CD4-positive, alpha-beta T cell treated with Interleukin-2 at 100 ng/mL for 4 hours (primary cell): ENCODE data around the gene RHOT2.

Experiments used
- DNase-seq: peaks from one replicate; pipeline ENCODE4 v3.0.0-alpha.2; 2020; ENCODE audit warnings: low spot score

The RHOT2 gene

DNA sequence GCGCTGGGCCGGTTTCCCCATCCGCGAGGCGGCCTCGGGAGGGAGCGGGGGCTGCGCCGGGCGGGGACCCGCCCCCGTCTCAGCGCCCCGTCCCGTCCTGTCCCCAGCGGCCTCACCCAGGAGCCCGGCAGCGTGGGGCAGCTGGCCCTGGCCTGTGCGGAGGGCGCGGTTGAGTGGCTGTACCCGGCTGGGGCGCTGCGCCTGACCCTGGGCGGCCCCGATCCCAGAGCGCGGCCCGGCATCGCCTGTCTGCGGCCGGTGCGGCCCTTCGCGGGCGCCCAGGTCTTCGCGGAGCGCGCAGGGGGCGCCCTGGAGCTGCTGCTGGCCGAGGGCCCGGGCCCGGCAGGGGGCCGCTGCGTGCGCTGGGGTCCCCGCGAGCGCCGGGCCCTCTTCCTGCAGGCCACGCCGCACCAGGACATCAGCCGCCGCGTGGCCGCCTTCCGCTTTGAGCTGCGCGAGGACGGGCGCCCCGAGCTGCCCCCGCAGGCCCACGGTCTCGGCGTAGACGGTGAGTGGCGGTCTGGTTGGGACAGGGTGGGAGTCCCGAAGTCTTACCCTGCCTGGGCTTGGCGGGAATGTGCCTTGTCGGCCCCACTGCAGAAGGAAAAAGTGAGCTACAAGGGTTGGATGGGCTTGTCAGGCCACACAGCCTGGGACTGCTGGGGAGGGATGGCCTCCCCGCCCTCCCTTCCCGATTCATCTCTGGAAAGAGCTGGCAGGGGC lies 47.7 kb downstream of the RHOT2 start:
- DNase-seq, result no peak

DNA sequence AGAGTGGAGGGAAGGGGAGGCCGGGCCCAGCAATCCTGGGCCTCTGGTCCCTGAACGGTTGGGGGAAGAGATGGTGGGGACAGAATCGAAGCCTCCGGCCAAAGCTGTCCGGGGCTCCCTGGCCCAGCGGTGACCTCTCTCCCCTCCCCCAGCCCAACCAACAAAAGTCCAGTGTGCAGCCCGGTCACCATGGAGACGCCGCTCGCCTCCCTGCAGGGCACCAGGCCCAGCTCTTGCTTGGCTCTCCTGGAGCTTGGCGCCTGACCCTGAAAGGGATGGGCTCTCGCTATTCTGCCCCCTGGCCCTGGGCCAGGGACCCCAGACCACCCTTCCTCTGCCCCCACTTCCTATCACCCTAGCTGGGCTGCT lies 48.3 kb downstream of the RHOT2 start:
- no peak for DNase-seq

DNA sequence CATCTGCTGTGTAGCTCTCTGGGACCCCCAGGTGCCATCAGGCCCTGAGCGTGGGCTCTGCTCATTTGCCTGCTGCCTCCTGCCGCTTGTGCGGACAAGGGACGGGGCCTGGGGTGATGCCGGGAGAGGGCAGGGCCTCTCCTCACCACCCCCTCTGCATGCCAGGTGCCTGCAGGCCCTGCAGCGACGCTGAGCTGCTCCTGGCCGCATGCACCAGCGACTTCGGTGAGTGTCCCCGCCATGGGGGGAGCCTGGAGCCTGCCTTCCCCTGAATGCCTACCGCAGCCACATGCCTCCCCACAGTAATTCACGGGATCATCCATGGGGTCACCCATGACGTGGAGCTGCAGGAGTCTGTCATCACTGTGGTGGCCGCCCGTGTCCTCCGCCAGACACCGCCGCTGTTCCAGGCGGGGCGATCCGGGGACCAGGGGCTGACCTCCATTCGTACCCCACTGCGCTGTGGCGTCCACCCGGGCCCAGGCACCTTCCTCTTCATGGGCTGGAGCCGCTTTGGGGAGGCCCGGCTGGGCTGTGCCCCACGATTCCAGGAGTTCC lies 48.9 kb downstream of the RHOT2 start:
- DNase-seq, result no peak

DNA sequence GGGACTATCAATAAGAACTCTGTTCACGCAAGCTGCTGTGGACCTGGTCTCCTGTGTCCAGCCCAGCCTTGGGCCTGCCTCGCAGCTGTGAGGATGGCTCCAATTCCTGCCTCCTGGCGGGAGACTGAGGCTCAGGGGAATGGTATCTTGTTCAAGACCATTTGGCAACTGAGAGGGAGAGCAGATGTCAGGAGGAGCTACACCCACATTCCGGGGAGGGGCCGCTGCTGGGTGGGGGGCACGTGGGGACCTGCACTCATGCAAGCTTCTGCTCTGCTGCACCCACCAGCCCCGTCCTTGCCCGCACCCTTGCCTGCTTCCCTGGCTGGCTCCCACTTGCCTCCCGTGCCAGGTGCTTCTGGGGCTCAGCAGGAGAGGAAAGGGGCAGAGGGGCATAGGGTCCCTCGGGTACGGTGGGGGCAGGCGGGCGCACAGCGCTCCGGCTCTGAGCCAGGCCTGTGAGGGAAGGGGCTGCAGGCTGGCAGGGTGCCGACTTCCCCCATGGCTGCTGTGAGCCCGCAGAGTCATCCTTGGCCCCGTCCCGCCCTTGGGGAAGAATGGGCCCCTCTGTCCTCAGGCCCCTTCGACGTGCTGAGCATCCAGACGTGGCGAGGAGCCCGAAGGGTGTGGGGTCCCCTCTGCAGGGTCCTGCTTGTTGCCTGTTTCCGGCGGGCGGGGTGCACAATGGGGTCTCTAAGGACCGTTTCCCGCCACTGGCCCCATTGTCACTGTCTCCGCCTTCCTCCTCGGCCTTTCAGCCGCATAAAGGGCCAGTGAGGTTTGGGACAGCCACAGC lies 49.7 kb downstream of the RHOT2 start:
- DNase-seq, result no peak

DNA sequence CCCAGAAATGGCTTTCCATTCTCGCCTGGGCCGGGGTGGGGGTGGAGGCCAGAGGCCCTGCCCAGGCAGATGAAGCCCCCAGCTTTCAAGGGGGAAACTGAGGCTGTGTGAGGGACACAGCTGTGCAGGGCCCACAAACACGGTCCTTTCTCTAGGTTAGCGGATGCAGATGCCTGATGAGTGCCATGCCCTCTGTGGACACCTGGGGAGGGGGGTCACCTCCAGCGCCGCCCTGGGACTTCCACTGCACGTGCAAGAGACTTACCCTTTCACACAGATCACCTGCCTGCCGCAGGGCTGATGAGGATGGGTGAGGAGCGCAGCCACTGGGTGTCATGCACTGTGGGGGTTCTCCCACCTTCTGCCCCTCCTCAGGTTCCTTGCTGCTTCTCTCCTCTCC lies 50.5 kb downstream of the RHOT2 start:
- no peak for DNase-seq

DNA sequence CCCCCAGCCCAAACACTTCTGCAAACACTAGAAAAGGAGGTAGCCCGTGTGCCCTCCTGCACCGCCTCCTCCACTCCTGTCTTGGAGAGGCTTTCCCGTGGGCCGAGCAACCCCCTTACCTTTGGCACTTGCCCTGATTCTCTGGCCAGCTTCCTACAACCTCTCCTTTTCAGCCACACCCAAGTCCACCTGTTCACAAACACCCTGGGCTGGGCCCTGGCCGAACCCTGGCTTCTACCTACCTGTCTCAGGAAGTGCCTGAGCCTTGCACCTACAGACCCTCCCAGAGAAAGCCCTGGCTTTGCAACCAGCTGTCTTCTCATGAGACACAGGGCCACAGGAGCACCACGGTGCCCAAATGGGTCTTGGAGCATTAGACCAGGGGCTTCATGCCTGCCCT lies 51.0 kb downstream of the RHOT2 start:
- no peak for DNase-seq

DNA sequence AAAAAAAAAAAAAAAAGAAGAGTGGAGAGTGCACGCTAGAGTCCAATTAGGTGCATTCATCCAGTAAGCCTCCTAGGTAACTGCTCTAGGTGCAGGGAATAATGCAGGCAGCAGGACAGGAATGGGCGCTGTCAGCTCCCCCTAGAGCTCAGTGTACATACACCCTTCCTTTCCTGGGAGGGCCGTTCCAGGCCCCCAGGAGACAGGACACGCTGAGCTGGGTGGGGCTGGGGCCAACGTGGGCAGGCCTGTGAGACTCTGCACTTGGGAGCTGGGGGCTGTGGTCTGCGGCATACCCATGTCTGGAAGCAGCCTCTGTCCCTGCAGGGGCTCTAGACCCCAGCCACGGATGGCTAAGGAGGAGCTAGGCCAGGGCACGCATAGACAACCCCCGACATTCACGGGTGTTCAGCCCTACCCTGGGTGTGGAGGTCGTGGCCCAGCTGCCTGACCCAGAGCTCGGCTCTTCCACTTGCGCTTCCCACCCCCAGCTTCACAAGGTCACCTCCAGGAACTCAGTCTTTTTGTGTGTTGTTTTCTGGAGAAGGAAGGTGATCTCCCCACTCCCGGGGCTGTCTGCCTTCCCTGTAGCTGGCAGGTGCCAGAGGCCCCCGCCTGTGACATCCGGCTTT lies 52.0 kb downstream of the RHOT2 start:
- DNase-seq, result no peak

DNA sequence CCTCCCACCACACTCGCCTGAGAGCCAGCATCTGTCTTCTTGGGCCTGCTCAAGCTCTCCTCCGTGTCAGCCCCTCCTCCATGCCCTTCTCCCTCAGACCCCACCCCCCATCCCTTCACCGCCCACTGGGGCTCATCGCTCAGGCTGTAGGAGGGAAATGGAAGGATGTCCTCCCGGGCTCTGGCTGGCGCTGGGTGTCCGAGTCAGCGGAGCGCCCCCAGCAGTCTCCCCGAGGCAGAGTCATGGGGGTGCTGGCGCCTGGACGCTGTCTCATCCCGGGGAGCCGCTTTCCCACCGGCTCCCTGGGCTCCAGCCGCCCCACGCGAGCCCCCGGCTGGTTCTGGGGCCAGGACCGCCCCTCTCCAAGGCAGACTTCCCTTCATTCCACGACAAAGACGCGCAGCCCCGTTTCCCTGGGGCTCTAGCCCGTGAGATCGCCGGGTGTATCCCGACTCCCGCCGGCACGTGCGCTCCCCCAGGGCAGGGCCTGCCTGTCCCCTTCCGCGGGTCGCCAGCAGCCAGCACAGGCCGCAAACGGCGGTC lies 52.6 kb downstream of the RHOT2 start:
- no peak for DNase-seq

DNA sequence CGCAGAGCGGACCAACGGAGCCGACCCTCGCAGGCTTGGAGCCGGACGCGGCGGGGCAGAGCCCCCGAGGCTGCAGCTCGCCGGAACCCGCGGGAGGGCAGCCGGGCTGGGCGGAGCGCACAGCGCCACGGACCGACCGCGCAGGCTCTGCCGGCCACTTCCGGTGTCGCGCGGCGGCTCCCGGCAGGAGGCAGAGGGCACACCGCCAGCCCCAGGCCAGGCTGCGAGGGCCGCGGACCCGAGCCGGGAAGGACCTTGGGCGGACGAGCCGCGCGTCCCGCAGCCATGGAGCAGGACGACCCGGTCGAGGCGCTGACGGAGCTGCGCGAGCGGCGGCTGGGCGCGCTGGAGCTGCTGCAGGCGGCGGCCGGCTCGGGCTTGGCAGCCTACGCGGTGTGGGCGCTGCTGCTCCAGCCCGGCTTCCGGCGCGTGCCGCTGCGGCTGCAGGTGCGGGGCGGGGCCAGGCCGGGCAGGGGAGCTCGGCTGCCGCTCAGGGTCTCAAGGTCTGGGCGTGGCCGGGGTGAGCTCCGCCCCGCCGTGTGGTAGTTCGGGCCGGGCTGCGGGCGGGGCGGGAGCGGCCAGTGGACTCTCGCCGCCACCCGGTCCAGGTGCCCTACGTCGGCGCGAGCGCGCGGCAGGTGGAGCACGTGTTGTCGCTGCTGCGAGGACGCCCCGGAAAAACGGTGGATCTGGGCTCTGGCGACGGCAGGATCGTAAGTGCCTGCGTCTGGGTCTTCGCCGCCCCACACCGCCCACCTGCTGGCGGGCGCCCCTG lies 53.2 kb downstream of the RHOT2 start, which contains the start of gene ANTKMT:
Gene ANTKMT, plus strand, starts transcription at position 157 of the 775 bp plus-strand sequence. Its CDS starts 129 bp downstream, at position 286.
- DNase-seq, result peak; percentile 70

DNA sequence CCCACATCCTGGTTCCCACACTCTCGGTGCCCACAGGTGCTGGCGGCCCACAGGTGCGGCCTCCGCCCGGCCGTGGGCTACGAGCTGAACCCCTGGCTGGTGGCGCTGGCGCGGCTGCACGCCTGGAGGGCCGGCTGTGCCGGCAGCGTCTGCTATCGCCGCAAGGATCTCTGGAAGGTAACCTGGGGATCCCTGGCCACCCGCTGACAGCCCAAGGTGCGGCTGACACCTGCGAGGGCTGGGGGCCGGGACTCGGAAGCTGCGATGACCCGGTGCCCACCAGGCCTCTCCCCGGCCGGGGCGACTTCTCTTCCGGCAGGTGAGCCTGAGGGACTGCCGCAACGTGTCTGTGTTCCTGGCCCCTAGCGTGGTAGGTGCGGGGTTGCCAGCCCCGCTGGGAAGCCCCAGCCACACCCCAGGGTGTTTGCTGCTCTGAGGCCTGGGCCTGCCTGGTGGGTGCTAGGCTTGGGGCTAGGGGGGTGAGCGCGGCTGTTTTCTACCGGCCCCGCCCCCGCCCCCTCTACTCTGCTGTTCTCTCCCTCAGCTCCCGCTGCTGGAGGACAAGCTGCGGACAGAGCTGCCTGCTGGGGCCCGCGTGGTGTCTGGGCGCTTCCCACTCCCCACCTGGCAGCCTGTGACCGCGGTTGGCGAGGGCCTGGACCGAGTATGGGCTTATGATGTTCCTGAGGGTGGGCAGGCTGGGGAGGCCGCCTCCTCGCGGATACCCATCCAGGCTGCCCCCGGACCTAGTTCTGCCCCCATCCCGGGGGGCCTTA lies 54.0 kb downstream of the RHOT2 start:
- DNase-seq, result no peak

DNA sequence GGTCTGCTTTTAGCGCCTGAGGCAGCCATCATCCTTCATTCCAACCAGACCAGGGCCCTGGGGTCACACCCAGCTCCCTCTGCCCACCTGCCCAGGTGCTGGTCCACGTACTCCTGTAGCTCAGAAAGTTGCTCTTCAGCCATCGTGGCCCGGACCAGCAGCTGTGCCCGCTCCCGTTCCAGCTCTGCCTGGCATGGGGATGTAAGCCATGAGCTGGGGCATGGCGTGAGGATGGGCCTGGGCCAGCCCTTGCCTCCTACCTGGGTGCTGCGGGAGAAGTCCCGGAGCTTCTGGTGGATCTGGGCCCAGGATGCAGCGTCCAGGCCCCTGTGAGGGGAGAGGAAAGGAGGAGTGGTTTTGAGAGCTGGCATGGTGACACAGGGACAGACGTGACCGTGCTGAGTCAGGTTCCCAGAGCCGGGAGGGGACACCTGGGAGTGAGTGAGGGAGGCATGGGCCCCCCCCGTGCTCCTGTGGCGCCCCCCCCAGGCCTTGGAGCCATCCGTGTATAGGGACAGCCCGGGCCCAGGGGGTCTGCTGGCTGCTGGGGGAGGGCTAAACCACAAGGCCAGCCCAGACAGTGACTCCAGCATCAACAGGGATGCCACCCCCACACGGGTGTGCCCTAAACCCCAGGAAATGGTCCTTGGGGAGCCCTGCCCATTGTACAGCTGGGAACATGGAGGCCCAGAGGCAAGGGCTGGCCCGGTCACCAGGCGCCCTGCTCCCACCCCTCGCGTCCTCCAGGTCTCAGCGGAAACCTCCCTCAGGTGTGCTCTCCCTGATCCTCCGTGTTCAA lies 55.1 kb downstream of the RHOT2 start:
- no peak for DNase-seq

DNA sequence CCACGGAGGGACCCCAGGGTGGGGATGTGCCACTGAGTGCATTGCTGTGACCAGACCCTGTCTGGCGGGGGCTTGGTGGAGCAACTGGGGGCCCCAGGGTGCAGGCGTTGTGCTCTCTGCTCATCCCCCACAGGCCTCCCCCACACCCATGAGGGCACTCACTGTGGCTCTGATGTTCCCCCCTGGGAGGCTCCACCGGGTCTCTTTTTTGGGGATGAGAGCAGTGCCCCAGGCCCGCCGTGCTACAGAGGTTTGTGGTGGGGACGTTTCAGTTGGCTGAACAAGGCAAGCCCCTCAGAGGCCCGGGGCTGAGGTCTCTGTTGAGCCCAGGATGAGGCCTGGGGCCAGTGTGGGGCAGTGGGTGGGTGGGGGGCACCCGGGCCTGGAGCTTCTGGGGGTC lies 55.8 kb downstream of the RHOT2 start:
- no peak for DNase-seq
